Islet of Langerhans (tissue), 1 donor: ENCODE measurements around the gene CELF2.

Source experiments
- FAIRE-seq: peaks from one replicate; lab custom pipeline; 2011; peaks lifted over from hg19 to GRCh38; lab: Jason Lieb, UNC

Gene CELF2

DNA sequence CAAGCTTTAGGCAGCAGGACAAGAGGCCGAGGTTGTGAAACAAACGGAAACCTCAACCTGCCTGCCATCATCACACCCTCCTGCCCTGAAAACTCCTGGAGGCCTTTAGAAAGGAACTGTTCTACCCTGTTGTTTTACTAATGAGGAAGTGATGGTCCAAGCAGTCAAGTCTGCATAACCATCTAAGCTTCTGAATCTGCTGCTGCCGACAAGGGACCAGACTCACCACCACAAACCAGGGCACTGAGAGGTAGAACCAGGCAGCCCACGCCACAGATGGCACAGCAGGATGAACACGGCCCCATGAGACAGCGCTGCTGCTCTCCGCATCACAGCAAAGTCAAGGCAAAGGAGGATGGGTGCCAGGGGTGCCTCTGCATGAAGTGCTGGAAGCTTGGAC lies 209.4 kb downstream of the CELF2 start:
- no peak for FAIRE-seq

DNA sequence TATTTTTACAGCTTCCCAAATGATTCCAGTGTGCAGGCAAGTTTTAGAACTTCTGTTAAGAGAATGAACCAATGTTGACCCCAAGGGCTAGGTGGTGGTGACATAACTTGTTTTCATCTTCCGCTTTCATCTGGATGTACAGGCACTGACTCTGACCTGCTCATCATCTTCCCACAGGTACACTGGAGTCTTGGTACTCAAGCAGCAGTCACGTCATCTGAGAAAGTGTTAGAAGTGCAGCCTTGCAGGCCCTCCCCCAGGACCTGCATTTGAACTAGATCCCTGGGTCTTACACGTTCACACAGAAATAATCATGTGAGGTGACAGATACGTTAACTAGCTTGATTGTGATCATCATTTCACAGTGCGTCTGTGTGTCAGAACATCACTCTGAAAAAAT lies 212.2 kb downstream of the CELF2 start:
- FAIRE-seq, result no peak

GRCh38 chr10:11230498-11231167 lies 213.0 kb downstream of the CELF2 start:
- no peak for FAIRE-seq

GRCh38 chr10:11231285-11231684 lies 213.6 kb downstream of the CELF2 start:
- FAIRE-seq, result no peak

- no peak for FAIRE-seq
These were observed 214.7 kb downstream of the CELF2 start for GRCh38 chr10:11232222-11232961.

GRCh38 chr10:11234857-11235531 lies 217.3 kb downstream of the CELF2 start:
- no peak for FAIRE-seq

- no peak for FAIRE-seq
These were observed 218.1 kb downstream of the CELF2 start for GRCh38 chr10:11235771-11236170.

DNA sequence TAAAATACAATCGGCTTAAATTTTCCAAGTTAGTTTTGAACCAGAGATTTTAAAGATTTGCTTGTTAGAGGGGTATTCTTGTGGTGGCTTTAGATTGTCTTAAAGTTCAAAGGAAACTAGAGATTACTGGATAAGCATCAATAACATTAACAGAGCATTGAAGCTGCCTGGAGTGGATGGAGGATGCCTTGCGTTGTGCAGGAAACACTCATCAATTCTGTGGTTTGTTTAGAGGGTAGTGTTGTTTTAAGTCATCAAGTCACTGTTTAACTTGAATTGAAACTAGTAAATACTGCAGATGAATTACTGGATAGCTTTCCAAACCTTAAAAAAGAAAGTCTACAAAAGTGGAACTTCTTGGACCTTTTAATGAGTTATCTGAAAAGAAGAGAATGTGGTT lies 218.6 kb downstream of the CELF2 start:
- FAIRE-seq, result no peak

DNA sequence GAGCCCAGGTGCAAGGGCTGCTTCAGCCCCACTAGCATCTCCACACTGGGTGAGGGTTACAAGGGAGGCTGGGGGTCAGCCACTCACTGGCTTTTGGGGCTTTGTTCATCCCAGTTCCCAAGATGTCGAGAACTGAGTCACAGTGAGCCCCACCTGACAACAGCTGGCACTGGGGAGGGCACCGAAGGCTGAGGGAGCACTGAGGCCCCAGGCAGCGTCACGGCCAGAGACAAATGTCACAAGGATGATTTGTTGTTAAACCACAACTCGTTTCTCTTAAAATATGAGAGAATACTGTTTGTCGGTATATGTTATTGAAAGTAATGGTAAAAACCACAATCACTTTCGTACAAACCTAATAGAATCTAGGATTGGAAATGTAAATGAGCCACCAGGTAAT lies 219.9 kb downstream of the CELF2 start:
- FAIRE-seq, result no peak

- FAIRE-seq, result no peak
These were observed 221.2 kb downstream of the CELF2 start for GRCh38 chr10:11238893-11239292.

DNA sequence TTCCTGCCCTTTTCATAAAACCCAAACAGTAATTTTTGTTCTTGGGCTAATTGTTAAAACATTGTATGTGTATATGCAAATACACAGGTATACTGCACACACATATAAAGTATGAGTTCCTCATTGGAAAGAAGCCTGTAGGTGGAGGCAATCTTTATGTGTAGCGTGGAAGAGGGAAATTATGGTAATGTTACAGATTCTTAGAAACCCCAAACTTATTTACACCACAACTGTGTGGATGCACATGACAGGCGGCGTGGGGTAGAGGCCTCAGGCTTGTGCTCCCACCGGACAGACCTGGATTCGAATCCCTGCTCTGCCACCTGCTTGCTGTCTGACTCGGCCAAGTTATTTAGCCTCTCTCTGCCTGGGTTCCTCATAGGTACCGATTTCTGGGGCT lies 223.0 kb downstream of the CELF2 start:
- FAIRE-seq, result no peak

- no peak for FAIRE-seq
These were observed 225.0 kb downstream of the CELF2 start for GRCh38 chr10:11242443-11243387.

DNA sequence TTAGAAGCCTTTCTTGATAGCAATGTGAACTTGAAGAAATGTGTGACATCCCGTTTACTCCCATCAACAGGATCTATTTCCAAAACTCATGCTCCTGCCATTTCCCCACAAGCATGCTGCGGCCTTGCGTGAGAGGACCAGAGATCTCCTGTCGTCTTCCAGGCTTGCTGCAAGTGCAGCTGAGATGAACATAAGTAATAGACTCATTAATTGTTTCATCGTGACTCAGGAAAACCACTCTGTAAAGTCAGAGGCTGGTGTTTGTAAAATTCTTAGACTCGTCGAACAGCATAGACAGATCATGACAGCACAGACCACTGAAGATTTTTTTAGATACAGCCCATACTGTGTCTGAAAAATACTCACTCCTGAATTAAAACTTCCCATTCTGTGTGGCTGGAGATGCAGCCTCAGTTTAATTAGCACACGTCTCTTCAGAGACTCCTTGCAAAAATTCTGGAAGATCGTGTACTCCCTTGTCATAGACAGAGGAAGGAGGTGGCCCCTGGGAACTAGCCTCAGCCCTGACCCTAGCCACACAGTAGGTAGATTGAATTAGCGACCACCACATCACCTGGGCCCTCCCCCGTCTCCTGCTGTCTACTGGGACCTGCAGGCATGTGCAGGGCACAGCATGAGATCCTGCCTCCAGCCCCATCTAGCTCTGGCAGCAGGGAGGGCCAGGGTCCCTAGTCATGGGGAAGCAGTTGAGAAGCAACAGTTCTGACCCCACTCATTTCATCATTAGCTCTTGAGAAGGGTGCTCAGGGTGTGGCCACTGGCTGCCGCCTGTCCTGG lies 226.0 kb downstream of the CELF2 start:
- FAIRE-seq, result no peak

DNA sequence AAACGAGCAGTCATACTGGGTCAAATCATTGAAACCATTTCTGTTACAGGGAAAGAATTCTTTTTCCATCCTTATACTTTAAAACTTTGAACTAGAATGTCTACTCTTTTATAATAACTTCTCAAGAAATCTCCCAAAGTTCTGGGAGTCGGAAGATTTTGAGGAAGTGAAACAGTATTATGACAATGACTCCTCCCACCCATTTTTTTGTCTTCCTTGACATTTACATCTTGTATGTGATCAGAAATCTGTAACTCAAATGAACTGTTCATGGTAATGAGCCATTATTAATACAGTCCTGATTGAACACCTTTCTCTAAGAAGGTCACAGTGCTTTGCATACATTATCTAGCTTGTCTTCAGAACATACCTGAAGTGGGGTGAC lies 227.4 kb downstream of the CELF2 start:
- no peak for FAIRE-seq

DNA sequence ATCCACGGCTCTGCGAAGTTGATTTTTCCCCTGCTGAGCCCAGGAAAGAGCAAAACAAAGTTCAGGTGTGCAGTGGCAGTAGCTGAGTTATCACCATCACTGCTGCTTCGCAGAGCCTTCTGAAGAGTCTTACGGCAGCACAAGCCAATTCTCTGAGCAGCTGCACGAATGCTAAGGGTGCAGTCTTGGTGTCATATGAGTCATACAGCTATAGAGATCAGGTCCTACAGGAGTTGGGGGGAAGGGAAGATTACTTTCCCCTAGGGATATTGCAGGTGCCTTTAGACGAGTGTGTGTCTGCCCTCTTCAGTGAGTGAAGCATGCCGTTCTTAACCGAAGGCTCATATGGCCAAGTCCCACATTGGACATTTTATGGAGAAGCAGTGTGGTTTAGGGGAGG lies 227.8 kb downstream of the CELF2 start:
- no peak for FAIRE-seq

GRCh38 chr10:11245981-11246590 lies 228.4 kb downstream of the CELF2 start:
- no peak for FAIRE-seq

DNA sequence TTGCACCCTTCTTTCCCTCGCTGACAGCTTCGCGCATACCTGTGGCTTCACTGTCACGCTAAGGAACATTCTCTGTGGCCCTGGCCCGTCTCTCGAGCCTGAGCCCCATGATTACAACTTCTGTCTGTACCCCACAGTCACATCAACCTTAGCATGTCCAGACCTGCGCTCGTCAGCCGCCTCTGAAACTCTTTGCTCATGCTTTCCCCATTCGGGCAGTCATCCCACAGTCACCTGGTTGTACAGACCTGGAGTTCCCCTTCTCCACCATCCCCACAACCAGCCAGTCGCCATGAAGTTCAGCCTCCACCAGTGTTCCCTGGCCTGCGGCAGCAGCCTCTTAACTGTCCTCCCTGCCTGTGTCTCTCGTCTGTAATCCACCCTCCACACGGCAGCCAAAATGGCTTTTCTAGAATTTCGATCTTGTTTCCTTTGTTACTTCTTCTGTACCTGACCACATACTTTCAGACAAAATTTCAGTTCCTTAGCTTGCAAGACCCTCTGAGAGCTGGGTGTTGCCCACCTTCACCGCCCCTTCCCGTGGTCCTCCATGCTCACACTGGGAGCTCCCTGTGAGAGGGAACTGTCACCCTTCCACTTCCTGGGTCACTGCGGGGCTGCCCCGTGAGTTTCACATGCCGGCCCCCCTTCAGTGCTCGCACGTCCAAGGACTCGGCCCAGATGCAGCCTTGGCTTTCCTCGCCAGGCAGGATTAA lies 229.2 kb downstream of the CELF2 start:
- no peak for FAIRE-seq

DNA sequence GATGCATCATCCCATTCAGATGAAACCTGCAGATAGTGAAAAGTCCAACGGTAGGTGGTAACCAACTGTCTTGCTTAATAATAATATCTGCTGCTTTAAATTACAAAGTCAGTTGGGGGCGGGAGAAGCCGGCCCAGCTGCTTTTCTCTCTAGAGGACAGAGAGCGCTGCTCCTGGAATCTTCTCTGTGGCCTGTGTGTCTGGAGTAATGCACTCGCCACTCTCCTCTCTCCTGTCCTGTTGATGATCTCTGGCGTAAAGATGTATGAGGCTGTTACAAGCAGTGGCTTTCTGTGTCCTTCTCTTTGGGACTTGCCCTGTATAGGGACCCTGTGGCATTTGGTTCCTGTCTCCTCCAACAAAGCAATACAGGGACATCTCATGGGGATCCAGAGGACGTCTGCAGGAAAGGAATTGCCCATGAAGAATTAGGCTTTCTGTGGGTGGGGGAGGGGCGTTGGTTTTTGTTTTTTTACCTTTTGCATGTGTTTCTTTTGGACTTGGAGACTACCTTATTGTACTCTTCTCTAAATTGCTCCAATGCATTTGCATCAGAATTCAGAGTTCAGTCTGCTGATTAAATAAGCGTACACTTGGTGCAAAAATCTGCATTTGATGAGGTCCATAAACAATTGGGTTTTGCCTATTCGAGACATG lies 231.6 kb downstream of the CELF2 start:
- FAIRE-seq, result no peak

GRCh38 chr10:11249808-11250195 lies 232.1 kb downstream of the CELF2 start:
- no peak for FAIRE-seq

GRCh38 chr10:11250304-11250703 lies 232.6 kb downstream of the CELF2 start:
- FAIRE-seq, result no peak
